ENCODE measurements around the gene OR10A4. TPM values are rescaled to one million over a fixed set of nuclear protein-coding genes. Genes with fewer than 3 reads are reported as not detected.

Gene OR10A4
- total and polyA plus RNA-seq, 2 experiments from 2014 or later, result not detected

GRCh38 chr11:6925007-6925577 is 48.7 kb downstream of the OR10A4 start:
- H4K20me1 ChIP-seq (ENCODE audit: insufficient read depth, poor library complexity, severe bottlenecking), result no peaks in the 10 kb centered on the region
- no peak for TF ChIP-seq EZH2 (IDR thresholded peaks at IDR 0.05; ENCODE audit: borderline replicate concordance)
- TF ChIP-seq CTCF (IDR thresholded peaks at IDR 0.05; ENCODE audit: poor library complexity), result no peak
- TF ChIP-seq EZH2phosphoT487 (IDR thresholded peaks at IDR 0.05; ENCODE audit: low read depth, severe bottlenecking, unreplicated experiment), result no peak
- H3K27me3 ChIP-seq, result no peaks in the 10 kb centered on the region
- peaks cover 9% of the 10 kb centered on the region for H3K4me1 ChIP-seq (ENCODE audit: insufficient read depth)
- H3K9me2 ChIP-seq (replicated peaks; ENCODE audit: insufficient read depth), result no peaks in the 10 kb centered on the region
- H3K4me2 ChIP-seq, result no peak overlapping the region
- peak overlapping the region; percentile 78 for H3K27ac ChIP-seq
- no peaks in the 10 kb centered on the region for H3K36me3 ChIP-seq (replicated peaks; ENCODE audit: insufficient read depth, low read depth)
- H3K9me3 ChIP-seq (ENCODE audit: low read depth), result no peaks in the 10 kb centered on the region
- H3K4me3 ChIP-seq, result no peak overlapping the region
- DNase-seq (ENCODE audit: low spot score), result no peak
- no peaks in the 10 kb centered on the region for H3K79me2 ChIP-seq
- H2AFZ ChIP-seq, result peak overlapping the region; percentile 90

- no peak for TF ChIP-seq CTCF (IDR thresholded peaks at IDR 0.05; ENCODE audit: poor library complexity)
- TF ChIP-seq EZH2 (IDR thresholded peaks at IDR 0.05; ENCODE audit: borderline replicate concordance), result no peak
- no peak for TF ChIP-seq EZH2phosphoT487 (IDR thresholded peaks at IDR 0.05; ENCODE audit: low read depth, severe bottlenecking, unreplicated experiment)
- no peaks in the 10 kb centered on the region for H3K9me3 ChIP-seq (ENCODE audit: low read depth)
- no peaks in the 10 kb centered on the region for H3K79me2 ChIP-seq
- peak overlapping the region; percentile 82 for H3K4me3 ChIP-seq
- no peaks in the 10 kb centered on the region for H3K9me2 ChIP-seq (replicated peaks; ENCODE audit: insufficient read depth)
- H4K20me1 ChIP-seq (ENCODE audit: insufficient read depth, poor library complexity, severe bottlenecking), result no peaks in the 10 kb centered on the region
- 71% methylated on average over 2 of the region's 2 CpGs for WGBS (ENCODE audit: low lambda C conversion rate, missing lambda C conversion rate)
- peak overlapping the region; percentile 92 for H3K4me2 ChIP-seq
- no peaks in the 10 kb centered on the region for H3K36me3 ChIP-seq (replicated peaks; ENCODE audit: insufficient read depth, low read depth)
- peak; percentile 8 for DNase-seq (ENCODE audit: low spot score)
- peaks cover 9% of the 10 kb centered on the region for H3K4me1 ChIP-seq (ENCODE audit: insufficient read depth)
- H3K27ac ChIP-seq, result peak overlapping the region; percentile 78
- no peaks in the 10 kb centered on the region for H3K27me3 ChIP-seq
- peak overlapping the region; percentile 90 for H2AFZ ChIP-seq
Observed at GRCh38 chr11:6925636-6926207, 49.3 kb downstream of the OR10A4 start.

GRCh38 chr11:6926208-6927029 is 50.0 kb downstream of the OR10A4 start, which contains the start of gene ZNF215:
TSS of gene ZNF215 (plus strand) at chr11:6926426. CDS start at chr11:6932273, 5,847 bp downstream.
- DNase-seq (ENCODE audit: low spot score), result peak; percentile 92
- Histone ChIP-seq H3K4me3 (peak within 1 kb of the TSS; percentile 82), H3K4me1 (ENCODE audit: insufficient read depth) (peaks cover 9% of the 10 kb centered on the region), H3K27ac (peak within 1 kb of the TSS; percentile 78), H3K27me3 (no peaks in the 10 kb centered on the region), H4K20me1 (ENCODE audit: insufficient read depth, poor library complexity, severe bottlenecking) (no peaks in the 10 kb centered on the region), H3K9me2 (replicated peaks; ENCODE audit: insufficient read depth) (no peaks in the 10 kb centered on the region), H2AFZ (peak within 1 kb of the TSS; percentile 90), H3K79me2 (no peaks in the 10 kb centered on the region), H3K9me3 (ENCODE audit: low read depth) (no peaks in the 10 kb centered on the region), H3K4me2 (peak within 1 kb of the TSS; percentile 92), H3K36me3 (replicated peaks; ENCODE audit: insufficient read depth, low read depth) (no peaks in the 10 kb centered on the region)
- WGBS (ENCODE audit: low lambda C conversion rate, missing lambda C conversion rate), result 1% methylated on average over 53 of the region's 61 CpGs
- TF ChIP-seq EZH2phosphoT487 (IDR thresholded peaks at IDR 0.05; ENCODE audit: low read depth, severe bottlenecking, unreplicated experiment), result no peak
- TF ChIP-seq EZH2 (IDR thresholded peaks at IDR 0.05; ENCODE audit: borderline replicate concordance), result no peak
- TF ChIP-seq CTCF (IDR thresholded peaks at IDR 0.05; ENCODE audit: poor library complexity), result no peak
